HG03354 (cell line): ENCODE results near the gene PITX1.

Experiments used
- ATAC-seq: cut with Tn5 transposase; IDR thresholded peaks from one replicate; pipeline ENCODE4 v1.9.1; 2021; ENCODE audit warnings: mild to moderate bottlenecking; ENCODE audit not compliant: unreplicated experiment, poor library complexity, severe bottlenecking

The PITX1 gene

DNA sequence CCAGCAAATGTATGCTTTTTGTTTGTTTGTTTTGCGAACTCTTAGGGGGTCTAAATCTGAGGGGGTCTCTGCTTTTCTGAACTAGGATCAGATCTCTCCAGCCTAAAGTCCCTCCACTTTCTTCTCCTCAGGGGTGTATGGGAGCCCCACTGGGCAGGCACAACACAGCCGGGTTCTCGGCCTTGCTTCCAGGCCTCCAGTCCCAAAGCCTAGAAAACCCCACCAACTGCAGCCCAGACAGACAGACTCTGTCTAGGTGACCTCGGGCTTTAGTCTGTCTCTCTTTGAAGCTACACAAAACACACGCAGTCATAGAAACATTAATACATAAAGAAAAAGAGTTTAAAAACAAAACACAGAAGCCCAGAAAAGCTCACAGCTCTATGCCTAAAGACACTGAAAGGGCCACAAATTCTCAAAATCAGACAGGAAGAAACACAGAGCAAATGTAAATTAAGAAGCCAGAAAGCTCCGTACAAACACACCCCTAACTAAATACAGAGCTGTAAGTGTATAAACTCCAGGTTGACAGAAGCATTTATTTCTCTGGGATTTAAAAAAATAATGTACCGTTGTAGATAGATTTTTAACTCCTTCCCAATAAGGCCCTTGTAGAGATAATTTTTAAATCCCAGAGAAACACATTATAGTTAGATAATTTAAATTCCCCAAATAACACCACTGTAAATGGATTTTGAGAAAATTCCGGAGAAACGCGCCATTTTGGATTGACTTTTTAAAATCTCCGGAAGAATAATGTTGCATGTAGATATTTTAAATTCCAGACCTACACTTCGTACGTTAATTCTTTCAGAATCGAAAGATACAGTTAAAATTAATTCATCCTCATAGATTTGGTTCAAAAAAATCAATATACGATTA is 2.0 kb downstream of the PITX1 start:
- no peak for ATAC-seq

DNA sequence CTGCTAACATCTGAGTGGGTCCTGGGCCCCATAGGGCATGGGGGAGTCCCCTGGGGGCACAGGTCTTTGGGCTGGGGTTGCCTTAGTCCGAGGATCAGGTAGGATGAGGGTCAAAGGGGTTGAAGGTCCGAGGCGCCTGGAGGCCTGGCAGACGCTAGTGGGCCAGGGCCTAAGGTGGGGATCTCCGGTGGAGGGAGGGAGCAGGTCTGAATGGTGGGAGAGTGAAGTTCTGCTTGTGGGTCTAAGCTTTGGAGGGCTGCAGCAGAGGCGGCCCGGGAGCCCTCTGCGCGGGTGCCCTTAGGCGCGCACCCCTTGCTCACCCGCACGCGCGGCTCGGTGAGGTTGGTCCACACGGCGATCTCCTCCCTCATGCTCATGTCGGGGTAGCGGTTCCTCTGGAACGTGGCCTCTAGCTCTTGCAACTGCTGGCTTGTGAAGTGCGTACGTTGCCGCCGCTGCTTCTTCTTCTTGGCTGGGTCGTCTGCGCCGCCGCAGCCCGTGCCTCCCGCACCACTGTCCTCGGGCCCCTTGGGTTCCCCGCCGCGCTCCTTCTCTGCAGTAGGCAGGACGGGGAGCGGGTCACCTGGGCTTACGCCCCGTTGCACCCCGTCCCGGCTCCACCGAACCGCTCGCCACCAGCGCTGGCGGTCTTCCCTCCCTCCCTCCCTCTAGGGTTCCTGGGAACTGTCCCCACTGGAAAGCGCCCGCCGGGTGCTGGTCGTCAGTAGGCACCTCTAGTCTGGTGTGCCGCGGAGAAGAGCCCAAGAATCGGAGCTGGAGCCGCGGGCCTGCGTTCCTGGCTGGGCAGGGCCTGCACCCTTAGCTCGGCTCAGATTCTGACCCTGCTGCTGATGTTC is 2.8 kb downstream of the PITX1 start:
- no peak for ATAC-seq

DNA sequence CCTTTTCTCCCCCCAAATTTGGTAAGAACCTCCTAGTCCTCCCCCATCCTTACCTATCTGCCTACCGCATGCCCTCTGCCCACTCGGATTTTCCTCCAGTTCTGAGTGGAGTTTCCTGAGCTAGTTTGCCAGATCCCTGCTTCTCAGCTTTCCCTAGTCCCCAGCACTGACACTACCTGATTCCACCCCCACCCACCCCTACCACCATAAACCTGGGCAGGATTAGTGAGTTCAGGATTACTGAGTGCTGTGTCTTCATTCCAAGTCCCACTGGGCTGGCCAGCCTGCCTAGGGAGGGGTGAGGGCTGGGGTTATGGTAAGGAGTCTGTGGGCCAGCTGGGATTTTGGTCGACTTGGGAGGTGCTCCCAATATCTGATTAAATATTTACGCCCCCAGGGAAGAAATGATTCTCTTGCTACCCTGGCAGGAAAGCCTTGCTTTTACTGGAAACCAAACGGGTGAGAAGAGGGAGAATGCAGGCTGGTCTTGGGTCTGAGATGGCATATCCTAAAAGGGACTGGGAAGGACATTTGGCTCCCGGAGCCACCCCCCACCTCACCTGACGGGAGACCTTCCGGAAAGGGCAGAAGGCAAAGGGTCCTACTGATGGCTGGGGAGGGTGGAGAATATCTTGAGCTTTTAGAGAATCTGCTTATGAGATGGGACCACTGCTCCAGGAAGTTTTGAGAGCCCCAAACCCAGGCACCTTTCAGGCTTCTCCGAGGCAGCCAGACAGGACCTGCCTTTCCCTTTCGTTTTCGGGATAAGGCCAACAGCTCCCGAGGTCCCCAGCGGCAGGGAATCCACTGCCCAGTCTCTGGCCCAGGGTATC is 3.7 kb downstream of the PITX1 start:
- ATAC-seq, result no peak

DNA sequence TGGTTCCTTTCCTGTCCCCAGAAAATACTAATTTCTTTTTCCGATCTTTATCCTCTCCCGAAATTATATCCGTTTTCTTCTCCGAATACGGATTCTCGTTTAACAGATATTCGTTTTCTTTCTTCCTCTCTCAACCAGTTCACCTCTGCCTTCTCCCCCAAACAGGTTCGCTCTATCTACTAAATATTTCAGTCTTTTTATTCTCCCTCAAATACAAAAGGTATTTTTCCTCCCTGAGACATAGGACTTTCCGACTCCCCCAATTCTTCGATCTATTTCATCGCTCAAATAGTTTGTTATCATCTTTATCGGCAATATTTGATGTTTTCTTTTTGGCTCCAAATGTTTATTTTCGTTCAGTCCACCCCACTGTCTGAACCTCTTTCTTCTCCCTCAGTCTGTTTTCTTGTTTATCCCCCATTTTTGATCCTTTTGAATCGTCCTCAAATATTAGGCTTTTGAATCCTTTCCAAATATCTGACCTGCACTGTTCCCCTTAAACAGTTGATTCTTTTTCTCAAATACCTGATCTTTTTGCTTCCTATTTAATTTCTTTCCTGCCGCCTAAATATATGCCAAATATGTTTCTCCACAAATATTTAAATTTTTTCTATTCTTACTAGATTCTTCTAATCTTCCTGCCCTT is 4.4 kb downstream of the PITX1 start:
- ATAC-seq, result no peak

GRCh38 chr5:135028791-135029476 is 5.1 kb downstream of the PITX1 start:
- ATAC-seq, result no peak

DNA sequence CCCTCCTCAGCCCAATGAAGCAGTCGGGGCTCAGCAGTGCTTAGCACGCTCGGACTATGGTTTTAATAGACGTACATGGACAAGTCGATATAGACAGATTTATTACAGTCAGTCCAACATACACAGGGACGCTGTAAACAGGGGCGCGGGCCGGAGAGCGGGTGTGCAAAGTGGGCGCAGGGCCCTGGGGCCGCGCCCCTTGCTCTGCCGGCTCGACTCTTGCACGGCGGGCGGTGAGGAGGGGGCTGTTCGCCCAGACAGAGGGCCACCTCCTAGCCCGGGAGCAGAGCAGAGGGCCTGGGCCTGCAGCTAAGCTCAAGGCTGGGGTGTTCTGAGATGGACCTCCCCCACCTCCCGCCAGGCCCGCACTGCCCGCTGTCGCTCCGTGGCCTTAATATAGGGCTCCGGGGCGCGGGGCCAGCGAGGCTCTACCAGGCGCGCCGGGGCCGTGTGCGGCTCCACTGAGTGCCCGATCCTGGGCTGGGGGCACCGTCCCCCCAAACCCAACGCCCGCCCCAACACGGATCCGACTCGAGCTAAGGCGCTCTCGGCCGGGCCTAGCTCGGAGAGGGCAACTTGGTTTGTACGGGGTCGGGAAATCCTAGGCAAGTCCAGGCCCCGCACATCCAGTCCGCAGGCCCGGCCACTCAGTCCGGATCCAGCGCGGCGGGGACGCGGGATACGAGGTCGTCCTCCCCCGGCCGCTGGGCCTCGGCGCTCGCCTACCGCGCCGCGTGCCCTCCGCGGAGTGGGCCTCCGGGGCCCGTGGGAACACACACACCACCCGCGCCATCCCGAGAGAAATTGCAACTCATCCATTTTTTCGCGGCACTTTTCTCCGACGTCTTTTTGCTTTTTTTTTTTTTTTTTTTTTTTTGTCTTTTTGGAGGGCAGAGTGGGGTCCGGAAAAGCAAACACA is 6.1 kb downstream of the PITX1 start:
- no peak for ATAC-seq

- ATAC-seq, result no peak
Measured at GRCh38 chr5:135027266-135027696, 6.7 kb downstream of the PITX1 start.

GRCh38 chr5:135026645-135027265 is 7.3 kb downstream of the PITX1 start:
- ATAC-seq, result no peak

DNA sequence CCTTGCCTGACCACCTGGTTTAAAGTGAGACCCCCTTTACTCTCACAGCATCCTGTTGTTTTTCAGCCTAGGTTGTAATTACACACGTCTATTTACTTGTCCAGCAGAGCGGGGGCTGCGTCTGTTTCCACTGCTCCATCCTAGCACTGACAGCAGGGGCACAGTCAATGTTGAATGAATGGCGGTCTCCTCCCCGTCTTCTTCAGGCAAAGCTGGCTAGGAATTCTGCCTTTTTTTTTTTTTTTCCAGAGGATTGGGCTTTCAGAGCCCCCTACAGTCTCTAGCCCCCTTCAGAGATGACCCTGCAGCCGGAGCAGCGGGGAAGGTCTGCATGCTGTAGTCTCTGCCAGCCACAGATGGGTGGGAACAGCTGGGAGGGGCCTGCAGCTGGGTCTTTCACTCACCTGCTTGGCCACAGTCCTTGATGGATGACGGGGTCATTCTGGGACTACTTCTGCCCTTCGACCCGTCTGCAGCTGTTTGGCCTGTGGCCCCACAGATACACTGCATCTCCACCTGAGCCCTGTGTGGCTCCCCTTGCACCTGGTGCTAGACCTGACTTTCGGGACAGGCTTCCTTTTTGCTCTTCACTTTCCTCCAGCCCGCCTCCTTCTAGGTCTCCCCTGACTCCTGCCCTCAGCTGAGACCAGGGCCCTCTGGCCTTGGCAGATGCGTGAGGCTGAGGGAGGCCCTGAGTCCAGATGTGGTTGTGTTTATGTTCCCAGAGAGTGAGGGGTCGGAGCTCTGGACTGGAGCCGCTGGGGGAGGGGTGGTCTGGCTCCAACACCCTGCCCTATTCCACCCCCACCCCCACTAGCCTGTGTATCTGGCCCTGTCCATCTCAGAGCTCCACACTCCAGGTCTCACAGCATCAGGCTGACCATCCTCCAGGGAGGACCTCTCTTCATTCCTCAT is 8.0 kb downstream of the PITX1 start:
- no peak for ATAC-seq

DNA sequence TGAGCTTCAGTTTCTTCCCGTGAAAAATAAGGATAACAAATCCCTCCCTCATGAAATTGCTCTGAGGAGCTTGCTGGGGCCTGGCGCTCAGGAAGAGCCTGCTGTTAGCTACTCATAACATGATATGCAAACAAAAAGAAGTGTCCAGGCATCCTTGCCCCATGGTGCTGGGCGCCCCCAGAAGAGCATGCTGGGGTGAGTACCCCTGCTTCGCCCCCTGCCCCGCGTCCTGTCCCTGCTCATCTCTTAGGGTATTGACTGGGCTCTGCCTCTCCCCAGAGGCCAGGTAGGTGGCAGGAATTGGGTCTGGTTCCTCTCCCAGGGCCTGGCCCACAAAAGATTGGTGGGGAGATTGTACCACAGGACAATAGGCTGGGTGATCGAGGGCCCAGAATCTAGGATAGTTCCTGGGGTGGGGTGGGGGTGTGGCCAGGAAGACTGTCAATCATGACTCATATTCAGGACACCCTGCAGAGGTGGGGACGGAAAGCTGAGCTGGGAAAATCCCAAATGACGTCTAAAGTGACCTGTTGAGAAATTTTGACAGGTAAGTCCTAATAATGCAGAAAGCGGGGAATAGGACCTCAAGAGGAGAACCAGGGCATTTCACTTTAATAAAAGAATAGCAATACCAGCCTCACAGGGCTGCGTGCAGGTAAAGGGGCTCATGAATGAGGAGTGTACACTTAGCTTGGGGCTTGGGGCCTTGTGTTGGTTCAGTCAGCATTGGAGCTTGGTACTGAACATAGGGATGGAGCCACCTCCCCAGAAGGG is 8.9 kb downstream of the PITX1 start:
- ATAC-seq, result no peak

DNA sequence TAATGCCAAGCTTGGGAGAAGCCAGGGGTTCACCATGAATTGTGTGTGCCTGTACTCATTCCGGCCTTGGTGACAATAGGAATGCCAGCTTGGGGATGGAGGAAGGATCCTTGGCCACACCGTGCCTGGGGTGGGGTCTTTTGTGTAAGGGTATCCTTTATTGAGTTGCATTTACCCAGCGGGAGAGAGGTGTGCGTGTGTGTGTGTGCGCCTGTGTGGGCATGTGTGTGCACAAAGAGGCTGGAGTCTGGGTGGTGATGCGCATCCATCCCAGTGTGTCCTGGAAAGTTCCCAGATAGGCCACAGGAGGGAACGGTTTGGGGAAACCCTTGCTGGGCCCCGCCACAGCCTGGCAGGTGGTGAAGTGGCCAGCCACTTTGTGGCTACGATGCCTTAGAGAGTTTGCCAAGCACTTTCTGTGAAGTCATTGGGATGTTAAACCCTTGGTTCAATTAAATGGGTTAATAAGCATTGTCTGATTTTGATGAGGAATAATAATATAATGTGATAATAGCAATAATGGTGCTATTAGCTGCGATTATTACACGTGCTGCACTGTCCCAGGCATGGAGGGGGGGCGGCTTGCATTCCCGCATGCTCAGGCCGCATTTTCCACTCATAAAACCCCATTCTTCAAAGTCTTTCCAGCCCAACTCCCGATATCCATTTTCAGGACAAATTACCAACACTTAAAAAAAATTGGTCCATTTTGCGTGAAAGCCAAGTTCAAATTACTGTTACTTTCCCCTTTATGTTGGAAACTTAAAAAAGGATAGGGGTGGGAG is 13.7 kb downstream of the PITX1 start:
- no peak for ATAC-seq

DNA sequence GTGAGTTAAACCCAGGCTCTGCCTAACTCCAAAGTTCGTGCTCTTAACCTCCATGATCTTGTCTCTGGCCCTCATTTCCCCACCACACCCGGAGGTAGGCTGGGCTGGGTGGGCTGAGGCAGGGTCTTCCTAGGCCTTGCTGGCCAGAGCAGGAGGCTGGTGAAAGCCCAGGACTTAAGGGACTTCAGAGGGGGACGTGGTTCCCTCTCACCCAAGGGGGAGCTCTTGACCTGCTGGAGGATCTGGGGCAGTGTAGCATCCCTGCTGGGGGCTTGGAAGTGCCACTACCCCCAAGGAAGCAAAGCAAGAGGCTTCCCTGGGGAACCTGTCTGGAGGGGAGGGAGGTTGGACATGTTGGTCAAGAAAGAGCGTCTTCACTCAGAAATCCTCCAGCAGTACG is 14.7 kb downstream of the PITX1 start:
- ATAC-seq, result no peak

- no peak for ATAC-seq
Measured at GRCh38 chr5:135018457-135018856, 15.6 kb downstream of the PITX1 start.

DNA sequence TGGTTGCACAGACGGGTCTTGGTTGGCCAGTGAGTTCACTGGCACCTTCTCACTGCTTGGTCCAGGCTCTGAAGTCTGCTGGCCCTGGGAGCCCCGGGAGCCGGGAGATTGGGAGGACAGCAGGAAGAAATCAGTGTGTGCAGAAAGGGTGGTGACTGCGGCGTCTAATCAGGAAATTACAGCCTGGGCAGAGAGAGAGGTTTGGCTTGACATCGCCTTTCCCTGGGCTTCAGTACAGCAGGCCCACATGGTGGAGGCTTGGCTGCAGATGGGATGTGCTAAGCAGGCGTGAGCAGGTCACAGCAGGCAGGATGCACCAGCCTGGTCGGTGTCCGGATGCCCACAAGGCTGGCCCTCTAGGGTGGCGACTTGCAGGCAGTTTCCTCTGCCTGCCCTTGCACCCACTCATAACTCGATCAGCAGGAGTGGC is 17.2 kb downstream of the PITX1 start:
- ATAC-seq, result no peak

DNA sequence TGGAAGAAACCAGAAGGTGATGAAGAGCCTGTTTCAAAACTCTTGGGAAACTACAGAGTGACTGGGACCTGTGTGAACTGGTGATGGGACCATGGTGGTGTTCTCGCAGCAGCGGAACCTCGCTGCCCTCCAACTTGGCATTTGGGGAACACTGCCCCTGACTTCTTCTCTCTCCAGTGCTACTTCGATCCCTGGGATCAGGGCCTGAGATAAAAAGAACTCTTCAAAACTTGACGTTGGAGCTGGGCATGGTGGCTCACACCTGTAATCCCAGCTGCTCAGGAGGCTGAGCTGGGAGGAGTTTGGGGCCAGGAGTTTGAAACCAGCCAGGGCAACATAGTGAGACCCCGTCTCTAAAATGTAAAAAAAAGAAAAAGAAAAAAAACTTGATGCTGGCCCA is 18.1 kb downstream of the PITX1 start:
- ATAC-seq, result no peak
